Measurements from ENCODE around the gene CFAP46.
"Not testable (repeated sequence)": the region's sequence is repeated elsewhere in the genome, so short reads cannot be mapped to it uniquely, and the experiment has no call there.

The CFAP46 gene

DNA sequence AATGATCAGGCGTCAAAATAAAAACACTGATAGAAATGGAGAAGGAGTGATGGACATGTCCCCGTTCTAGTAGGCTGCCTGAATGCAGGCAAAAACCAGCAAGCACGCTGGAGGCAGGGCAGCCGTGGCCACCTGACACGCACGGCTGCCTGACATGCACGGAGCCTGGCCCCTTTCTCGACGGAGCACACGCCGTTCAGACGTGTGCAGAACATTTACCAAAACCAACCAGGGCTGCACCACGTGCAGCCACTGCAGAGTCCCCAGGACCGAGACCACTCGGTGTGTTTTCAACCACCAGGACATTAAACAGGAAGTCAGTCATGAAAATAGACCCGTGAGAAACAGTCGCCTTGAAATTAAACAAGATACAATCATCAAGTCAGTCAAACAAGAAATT, 94.5 kb downstream of the CFAP46 start:
- no peak overlapping the region for H3K4me3 ChIP-seq (ENCODE audit: low read depth, low read length)
- TF ChIP-seq, protein P1, sequence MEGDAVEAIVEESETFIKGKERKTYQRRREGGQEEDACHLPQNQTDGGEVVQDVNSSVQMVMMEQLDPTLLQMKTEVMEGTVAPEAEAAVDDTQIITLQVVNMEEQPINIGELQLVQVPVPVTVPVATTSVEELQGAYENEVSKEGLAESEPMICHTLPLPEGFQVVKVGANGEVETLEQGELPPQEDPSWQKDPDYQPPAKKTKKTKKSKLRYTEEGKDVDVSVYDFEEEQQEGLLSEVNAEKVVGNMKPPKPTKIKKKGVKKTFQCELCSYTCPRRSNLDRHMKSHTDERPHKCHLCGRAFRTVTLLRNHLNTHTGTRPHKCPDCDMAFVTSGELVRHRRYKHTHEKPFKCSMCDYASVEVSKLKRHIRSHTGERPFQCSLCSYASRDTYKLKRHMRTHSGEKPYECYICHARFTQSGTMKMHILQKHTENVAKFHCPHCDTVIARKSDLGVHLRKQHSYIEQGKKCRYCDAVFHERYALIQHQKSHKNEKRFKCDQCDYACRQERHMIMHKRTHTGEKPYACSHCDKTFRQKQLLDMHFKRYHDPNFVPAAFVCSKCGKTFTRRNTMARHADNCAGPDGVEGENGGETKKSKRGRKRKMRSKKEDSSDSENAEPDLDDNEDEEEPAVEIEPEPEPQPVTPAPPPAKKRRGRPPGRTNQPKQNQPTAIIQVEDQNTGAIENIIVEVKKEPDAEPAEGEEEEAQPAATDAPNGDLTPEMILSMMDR (IDR thresholded peaks at IDR 0.05; ENCODE audit: control insufficient read depth, extremely low read depth, insufficient read depth): no peak
- no peak for DNase-seq (ENCODE audit: low read depth)

DNA sequence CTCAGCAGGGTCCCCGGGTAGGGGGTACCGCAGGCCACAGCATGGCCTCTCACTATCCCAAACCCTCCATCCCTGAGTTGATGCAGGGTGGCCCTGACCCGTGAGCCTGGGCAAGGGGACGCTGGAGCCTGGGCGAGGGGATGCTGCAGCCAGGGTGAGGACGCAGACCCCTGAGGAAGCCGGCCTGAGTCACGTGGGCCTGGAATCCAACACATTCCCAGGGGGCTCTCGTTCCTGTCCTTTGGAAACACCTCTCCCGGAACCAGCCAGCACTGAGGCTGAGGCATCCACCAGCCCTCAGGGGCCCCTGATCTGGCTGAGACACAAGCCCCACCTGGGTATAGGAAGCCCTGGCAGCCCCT, 95.0 kb downstream of the CFAP46 start:
- H3K4me3 ChIP-seq (ENCODE audit: low read depth, low read length): no peak overlapping the region
- DNase-seq (ENCODE audit: low read depth): no peak
- TF ChIP-seq, protein P1 (IDR thresholded peaks at IDR 0.05; ENCODE audit: control insufficient read depth, extremely low read depth, insufficient read depth): no peak

DNA sequence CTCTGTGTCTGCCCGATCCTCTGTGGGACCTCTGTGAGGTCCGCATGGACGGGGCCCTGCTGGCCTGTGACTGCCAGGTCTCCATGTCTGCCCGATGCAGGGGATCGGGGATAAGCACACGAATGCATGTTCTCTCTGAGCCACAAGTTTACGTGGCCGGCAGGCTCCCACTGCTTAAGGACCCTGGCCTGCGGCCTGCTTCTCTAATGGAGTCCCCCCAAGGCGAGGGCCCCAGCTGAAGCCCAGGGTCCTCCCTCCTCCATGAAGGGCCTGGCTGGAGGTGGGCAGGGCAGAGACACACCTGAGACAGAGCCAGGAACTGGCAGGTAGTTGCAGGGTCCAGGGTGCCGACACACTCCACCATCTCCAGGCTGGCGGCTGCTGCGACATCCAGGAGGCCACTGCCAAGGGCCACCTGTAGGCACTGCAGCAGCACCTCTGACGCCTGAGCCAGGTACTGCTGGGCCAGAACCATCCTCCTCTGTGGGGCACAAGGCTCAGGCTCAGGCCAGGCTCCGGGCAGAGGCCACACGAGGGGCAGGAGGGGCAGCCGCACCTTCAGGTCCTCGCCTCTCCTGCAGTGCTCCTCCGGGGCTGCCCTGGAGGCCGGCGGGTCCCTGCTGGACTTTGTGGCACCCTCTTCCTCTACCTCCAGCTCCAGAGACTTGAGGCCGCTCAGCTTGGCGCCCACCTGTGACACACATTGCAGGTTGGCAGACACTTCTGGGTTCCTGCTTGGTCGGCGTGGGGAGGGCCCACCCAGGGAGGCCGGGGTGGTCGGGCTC, 95.5 kb downstream of the CFAP46 start:
- H3K4me3 ChIP-seq (ENCODE audit: low read depth, low read length): no peak overlapping the region
- no peak for DNase-seq (ENCODE audit: low read depth)
- TF ChIP-seq, protein P1 (IDR thresholded peaks at IDR 0.05; ENCODE audit: control insufficient read depth, extremely low read depth, insufficient read depth): no peak

DNA sequence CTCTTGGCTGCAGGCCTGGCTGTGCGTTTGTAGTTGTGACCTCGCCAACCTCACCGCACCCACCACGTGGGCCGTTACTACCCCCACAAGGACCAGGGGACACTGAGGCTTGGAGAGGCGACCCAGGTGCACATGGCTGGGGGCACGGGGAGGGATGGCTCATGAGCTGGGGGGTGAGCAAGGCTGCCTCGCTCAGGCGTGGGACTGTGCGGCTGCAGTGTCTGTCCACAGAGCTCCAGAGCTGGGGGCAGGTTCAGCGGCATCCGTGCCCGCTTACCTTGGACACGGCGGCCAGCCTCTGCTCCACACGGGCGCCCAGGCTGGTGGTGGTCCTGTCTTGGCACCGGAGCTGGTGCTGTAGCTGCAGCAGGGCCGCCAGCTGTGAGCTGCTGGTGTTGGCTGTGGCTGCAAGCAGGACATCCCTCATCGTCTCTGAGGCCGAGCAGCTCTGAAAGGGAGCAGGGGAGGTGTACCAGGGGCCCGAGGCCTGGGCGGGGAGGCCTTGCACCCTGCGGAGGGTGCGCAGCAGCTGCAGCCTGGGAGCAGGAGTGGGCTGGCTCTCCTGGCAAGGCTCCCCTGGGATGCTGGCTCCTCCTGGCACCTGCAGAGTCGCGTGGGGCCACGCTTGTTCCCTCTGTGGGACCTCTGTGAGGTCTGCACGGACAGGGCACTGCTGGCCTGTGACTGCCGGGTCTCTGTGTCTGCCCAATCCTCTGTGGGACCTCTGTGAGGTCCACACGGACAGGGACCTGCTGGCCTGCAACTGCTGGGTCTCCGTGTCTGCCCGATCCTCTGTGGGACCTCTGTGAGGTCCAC, 96.4 kb downstream of the CFAP46 start:
- TF ChIP-seq, protein P1 (IDR thresholded peaks at IDR 0.05; ENCODE audit: control insufficient read depth, extremely low read depth, insufficient read depth): no peak
- DNase-seq (ENCODE audit: low read depth): no peak
- no peak overlapping the region for H3K4me3 ChIP-seq (ENCODE audit: low read depth, low read length)

DNA sequence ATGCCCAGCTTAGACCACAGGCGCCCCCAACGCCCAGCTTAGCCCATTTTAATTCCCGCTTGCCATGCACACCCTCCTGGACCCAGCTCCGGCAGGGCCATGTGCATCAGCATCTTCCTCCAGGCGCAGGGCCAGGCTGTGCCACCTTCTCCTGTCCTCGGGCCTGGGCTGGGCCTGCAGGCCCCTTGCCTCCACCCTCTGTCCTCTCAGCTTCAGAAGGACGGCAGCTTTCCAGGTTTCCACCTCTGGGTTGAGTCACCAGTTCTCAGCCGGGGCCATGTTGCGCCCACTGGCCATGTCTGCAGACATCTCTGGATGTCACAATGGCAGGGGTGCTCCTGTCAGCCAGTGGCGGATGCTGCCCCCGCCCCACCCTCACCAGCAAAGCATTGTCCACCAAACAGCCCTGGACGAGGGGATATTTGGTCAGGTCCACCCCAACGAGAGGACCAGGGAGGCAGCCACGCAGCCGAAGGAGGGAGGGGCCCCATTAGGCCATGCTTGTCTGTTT, 97.3 kb downstream of the CFAP46 start:
- no peak for DNase-seq (ENCODE audit: low read depth)
- no peak overlapping the region for H3K4me3 ChIP-seq (ENCODE audit: low read depth, low read length)
- TF ChIP-seq, protein P1 (IDR thresholded peaks at IDR 0.05; ENCODE audit: control insufficient read depth, extremely low read depth, insufficient read depth): no peak

DNA sequence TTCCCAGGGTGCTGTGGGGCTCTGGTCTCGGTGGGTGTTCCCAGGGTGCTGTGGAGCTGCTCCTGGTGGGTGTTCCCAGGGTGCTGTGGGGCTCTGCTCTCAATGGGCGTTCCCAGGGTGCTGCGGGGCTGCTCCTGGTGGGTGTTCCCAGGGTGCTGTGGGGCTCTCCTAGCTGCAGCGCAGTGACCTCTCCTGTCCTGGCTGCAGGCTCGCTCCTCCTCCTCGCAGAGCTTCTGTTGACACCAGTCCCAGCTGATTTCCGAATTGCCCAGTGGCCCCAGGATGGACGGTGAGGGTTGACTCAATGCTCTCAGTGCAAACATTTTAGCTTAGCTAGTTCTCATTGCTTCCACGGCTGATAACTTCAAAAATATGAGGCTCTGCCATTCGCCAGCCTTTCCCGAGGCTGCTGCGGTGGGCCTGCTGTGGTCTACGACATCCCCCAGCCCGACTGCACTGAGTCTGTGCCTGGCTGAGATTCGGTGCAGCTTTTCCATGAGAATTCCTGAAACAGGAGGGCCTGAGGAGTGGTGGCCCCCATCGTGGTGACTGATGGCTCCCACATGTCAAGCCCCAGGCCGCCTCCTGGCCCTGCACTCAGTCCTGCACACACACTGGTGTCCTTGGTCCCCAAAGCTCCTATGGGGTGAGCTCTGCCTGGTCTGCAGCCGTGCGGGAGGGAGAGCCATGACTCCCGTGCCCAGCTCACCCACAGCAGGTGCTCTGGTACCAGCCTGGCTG, 98.1 kb downstream of the CFAP46 start:
- H3K4me3 ChIP-seq (ENCODE audit: low read depth, low read length): no peak overlapping the region
- TF ChIP-seq, protein P1 (IDR thresholded peaks at IDR 0.05; ENCODE audit: control insufficient read depth, extremely low read depth, insufficient read depth): no peak
- DNase-seq (ENCODE audit: low read depth): no peak

DNA sequence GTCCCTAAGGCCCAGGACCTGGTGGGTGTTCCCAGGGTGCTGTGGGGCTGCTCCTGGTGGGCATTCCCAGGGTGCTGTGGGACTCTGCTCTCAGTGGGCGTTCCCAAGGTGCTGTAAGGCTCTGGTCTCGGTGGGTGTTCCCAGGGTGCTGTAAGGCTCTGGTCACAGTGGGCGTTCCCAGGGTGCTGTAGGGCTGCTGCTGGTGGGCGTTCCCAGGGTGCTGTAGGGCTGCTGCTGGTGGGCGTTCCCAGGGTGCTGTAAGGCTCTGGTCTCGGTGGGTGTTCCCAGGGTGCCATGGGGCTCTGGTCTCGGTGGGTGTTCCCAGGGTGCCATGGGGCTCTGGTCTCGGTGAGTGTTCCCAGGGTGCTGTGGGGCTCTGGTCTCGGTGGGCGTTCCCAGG, 99.1 kb downstream of the CFAP46 start:
- DNase-seq (ENCODE audit: low read depth); H3K4me3 ChIP-seq (ENCODE audit: low read depth, low read length): not testable (repeated sequence)

All from LNCaP clone FGC (cell line).